AG09309 (cell line): ENCODE data around the gene RPSA.
"Not testable (repeated sequence)": the region's sequence is repeated elsewhere in the genome, so short reads cannot be mapped to it uniquely, and the experiment has no call there.

Experiments used
- DNase-seq: peaks from one replicate; pipeline ENCODE4 v3.0.0-alpha.2; 2010; ENCODE audit warnings: low read depth
- H3K4me3 ChIP-seq: 2 replicates; pipeline ENCODE4 v1.5.1; 2011; ENCODE audit warnings: mild to moderate bottlenecking, low read depth, low read length, moderate library complexity; ENCODE audit not compliant: control insufficient read depth
- CTCF ChIP-seq: IDR thresholded peaks from 2 replicates; pipeline ENCODE4 v1.5.1; 2011; ENCODE audit warnings: mild to moderate bottlenecking, low read depth, low read length, inconsistent platforms; ENCODE audit not compliant: insufficient read depth, control insufficient read depth; ENCODE audit errors: missing control alignments

The RPSA gene

DNA sequence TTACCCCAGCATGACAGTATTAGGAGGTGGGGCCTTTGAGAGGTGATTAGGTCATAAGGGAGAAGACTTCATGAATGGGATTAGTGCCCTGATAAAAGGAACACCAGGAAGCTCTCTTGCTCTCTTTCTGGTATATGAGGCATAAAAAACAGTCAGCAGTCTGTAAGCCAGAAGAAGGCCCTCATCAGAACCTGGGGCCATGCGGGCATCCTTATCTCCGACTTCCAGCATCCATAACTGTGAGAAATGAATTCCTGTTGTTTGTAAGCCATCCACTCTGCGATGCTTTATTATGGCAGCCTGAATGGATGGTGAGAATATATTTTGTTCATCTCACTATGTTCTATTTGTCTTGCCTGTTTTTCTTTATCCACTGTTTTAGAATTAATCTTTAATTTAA lies 43.3 kb downstream of the RPSA start:
- no peak overlapping the region for H3K4me3 ChIP-seq
- TF ChIP-seq CTCF, result no peak
- no peak for DNase-seq

GRCh38 chr3:39453134-39453533 lies 46.6 kb downstream of the RPSA start:
- DNase-seq, result no peak
- no peak for TF ChIP-seq CTCF
- no peak overlapping the region for H3K4me3 ChIP-seq

- H3K4me3 ChIP-seq, DNase-seq: not testable (repeated sequence)
Measured at GRCh38 chr3:39453872-39454271, 47.4 kb downstream of the RPSA start.

DNA sequence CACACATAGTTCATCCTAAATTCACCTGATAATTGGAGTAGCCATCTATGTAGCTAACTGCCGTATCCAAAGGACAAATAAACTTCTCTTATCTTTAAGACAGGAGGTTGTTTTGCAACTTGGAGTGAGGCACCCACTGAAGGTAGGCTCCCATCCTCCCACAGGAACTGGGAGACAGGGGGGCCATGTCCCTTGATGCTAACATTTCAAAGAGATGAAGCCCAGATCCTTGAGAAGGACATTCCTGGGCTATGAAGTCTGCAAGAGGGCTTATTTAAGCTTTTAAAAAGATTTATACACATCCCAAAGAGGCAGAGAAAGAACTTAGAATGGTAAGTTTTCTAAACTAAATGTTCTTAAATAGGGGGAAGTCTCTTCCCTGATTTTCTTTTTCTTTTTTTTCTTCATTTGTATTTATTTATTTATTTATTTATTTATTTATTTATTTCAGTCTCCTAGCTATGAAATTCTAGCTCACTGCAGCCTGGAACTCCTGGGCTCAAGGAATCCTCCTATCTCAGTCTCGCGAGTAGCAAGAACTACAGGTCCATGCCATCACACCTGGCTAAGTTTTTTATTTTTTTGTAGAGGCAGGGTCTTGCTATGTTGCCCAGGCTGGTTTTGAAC lies 48.2 kb downstream of the RPSA start:
- no peak for DNase-seq
- TF ChIP-seq CTCF, result no peak
- no peak overlapping the region for H3K4me3 ChIP-seq

GRCh38 chr3:39456159-39456558 lies 49.6 kb downstream of the RPSA start:
- no peak for TF ChIP-seq CTCF
- no peak for DNase-seq
- H3K4me3 ChIP-seq, result no peak overlapping the region

DNA sequence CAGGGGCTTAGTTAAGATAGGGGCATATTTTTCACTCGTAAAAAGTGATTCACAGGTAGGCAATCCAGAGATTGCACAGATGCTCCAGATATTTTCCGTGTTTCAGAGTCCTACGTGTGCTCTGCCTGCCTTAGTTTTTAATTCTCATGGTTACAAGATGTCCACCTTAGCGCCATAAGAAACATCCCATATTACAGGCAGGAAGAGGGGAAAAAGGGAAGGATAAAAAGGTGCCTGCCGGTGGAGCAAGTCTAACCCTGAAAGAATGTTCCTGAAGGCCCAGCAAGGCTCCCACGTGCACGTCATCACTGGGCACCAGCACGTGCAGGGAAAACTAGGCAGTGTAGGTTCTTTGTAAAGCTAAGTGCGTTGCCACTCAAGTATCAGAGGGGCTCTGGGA lies 50.8 kb downstream of the RPSA start:
- DNase-seq, result no peak
- no peak for TF ChIP-seq CTCF
- no peak overlapping the region for H3K4me3 ChIP-seq

- not testable (repeated sequence) for DNase-seq
Measured at GRCh38 chr3:39458579-39458978, 52.1 kb downstream of the RPSA start.

GRCh38 chr3:39460677-39461076 lies 54.2 kb downstream of the RPSA start:
- H3K4me3 ChIP-seq, result no peak overlapping the region
- no peak for TF ChIP-seq CTCF
- no peak for DNase-seq

More at GRCh38 chr3:39458579-39458978, 52.1 kb downstream of the RPSA start:
- H3K4me3 ChIP-seq, result not testable (repeated sequence)
